CD4-positive, alpha-beta T cell treated with Interleukin-6 at 100 ng/mL for 8 hours (primary cell): ENCODE results near the gene IRAK3.

ENCODE experiments used
- DNase-seq: peaks from one replicate; pipeline ENCODE4 v3.0.0-alpha.2; 2020; ENCODE audit warnings: mixed read lengths, low spot score

IRAK3 gene

GRCh38 chr12:66258011-66258410 lies 69.0 kb downstream of the IRAK3 start:
- no peak for DNase-seq

GRCh38 chr12:66262737-66263136 lies 73.7 kb downstream of the IRAK3 start:
- DNase-seq: no peak

- no peak for DNase-seq
Observed at GRCh38 chr12:66268562-66268961, 79.5 kb downstream of the IRAK3 start.

GRCh38 chr12:66269142-66269541 lies 80.1 kb downstream of the IRAK3 start:
- no peak for DNase-seq

- peak; percentile 54 for DNase-seq
Observed at GRCh38 chr12:66269757-66270383, 80.9 kb downstream of the IRAK3 start.

GRCh38 chr12:66270613-66271012 lies 81.6 kb downstream of the IRAK3 start:
- DNase-seq: no peak

GRCh38 chr12:66272650-66273049 lies 83.6 kb downstream of the IRAK3 start:
- DNase-seq: no peak

GRCh38 chr12:66273147-66273546 lies 84.1 kb downstream of the IRAK3 start:
- no peak for DNase-seq

- no peak for DNase-seq
Observed at GRCh38 chr12:66275040-66275439, 86.0 kb downstream of the IRAK3 start.

- DNase-seq: peak; percentile 56
Observed at GRCh38 chr12:66279123-66279712, 90.2 kb downstream of the IRAK3 start.

- no peak for DNase-seq
Observed at GRCh38 chr12:66280561-66280960, 91.5 kb downstream of the IRAK3 start.

GRCh38 chr12:66282244-66282643 lies 93.2 kb downstream of the IRAK3 start:
- DNase-seq: no peak

- no peak for DNase-seq
Observed at GRCh38 chr12:66287275-66287674, 98.3 kb downstream of the IRAK3 start.

GRCh38 chr12:66288121-66288520 lies 99.1 kb downstream of the IRAK3 start:
- DNase-seq: peak; percentile 89

- no peak for DNase-seq
Observed at GRCh38 chr12:66289485-66289884, 100.5 kb downstream of the IRAK3 start.

- DNase-seq: peak; percentile 69
Observed at GRCh38 chr12:66290716-66291200, 101.7 kb downstream of the IRAK3 start.

- DNase-seq: no peak
Observed at GRCh38 chr12:66296176-66296683, 107.2 kb downstream of the IRAK3 start.

GRCh38 chr12:66297080-66297479 lies 108.1 kb downstream of the IRAK3 start:
- no peak for DNase-seq

GRCh38 chr12:66297923-66298322 lies 108.9 kb downstream of the IRAK3 start:
- no peak for DNase-seq

GRCh38 chr12:66301944-66302826 lies 113.2 kb downstream of the IRAK3 start, which contains the start of gene HELB:
Gene HELB (plus strand): TSS chr12:66302493. CDS start chr12:66302604, 111 bp downstream.
- peak; percentile 97 for DNase-seq

- no peak for DNase-seq
Observed at GRCh38 chr12:66302827-66303169, 113.8 kb downstream of the IRAK3 start.

GRCh38 chr12:66303316-66303804 lies 114.3 kb downstream of the IRAK3 start:
- DNase-seq: peak; percentile 50
